Lower lobe of right lung (tissue), 2 donors: ENCODE data around the gene CAMK2D. TPM values are rescaled to one million over a fixed set of nuclear protein-coding genes. Genes with fewer than 3 reads are reported as not detected.

Experiments used
- ATAC-seq, 2 donors: fragments of 200-7000 bp; cut with Tn5 transposase; one replicate each; pipeline ENCODE4 v1.9.1; 2020 to 2022; ENCODE audit warnings: mild to moderate bottlenecking in 2 of 2, moderate library complexity in 2 of 2
- DNase-seq: peaks from one replicate; pipeline ENCODE4 v3.0.0-alpha.2; 2020
- H3K27ac ChIP-seq: fragments of 200-600 bp; one replicate; pipeline ENCODE4 v1.8.0; 2022
- H3K27me3 ChIP-seq: fragments of 200-600 bp; one replicate; pipeline ENCODE4 v1.8.0; 2022; ENCODE audit warnings: low read depth
- H3K36me3 ChIP-seq: fragments of 200-600 bp; one replicate; pipeline ENCODE4 v1.8.0; 2022; ENCODE audit warnings: mild to moderate bottlenecking
- H3K4me1 ChIP-seq: fragments of 200-600 bp; one replicate; pipeline ENCODE4 v1.8.0; 2022
- H3K4me3 ChIP-seq: fragments of 200-600 bp; one replicate; pipeline ENCODE4 v1.8.0; 2022; ENCODE audit warnings: mild to moderate bottlenecking
- H3K9me3 ChIP-seq: fragments of 200-600 bp; one replicate; pipeline ENCODE4 v1.8.0; 2022
- intact Hi-C: fragments of 100-400 bp; cut with DNase I; formaldehyde crosslinking; loops from one replicate; pipeline ENCODE4 v1.11.0; 2022
- total RNA-seq: library from RNA; stranded (reverse); fragmentation: NEBNext Ultra II Directional; extraction: Animal tissue kit (Norgen Biotek cat#: 25700); gene quantifications from one replicate; pipeline ENCODE4 v1.2.1, GENCODE V29; 2021
- TF ChIP-seq, protein P1 (sequence below): fragments of 200-600 bp; IDR thresholded peaks from one replicate; pipeline ENCODE4 v1.8.0; 2022; ENCODE audit warnings: antibody characterized with exemption, mild to moderate bottlenecking
- donor health status: DM: no; HTN: yes; CAD: no; lungs with severe emphysema.

The CAMK2D gene
- total RNA-seq, 1 donor from 2014 or later = 40.7 TPM

DNA sequence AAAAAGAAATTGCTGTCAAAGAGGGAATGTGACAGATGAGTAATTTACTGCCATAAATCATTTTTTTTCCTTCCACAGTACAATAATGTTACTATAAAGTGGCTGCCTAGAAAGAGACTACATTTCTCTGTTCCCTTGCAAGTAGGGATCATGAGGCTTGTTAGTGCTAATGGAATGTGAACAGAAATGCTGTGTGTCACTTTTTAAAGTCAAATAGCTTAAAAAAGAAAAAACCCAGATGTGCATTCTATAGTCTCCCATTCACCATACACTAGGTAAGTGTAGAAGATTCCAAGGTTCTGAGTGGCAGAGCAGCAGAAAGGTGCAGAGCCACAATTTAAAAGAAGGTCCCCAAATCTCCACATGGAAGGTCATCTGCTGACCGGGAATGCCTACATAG, 328.4 kb downstream of the CAMK2D start:
- Histone ChIP-seq H3K9me3 (no peaks in the 10 kb centered on the region), H3K4me1 (peaks cover 8% of the 10 kb centered on the region), H3K27me3 (no peaks in the 10 kb centered on the region), H3K4me3 (no peak overlapping the region), H3K36me3 (no peaks in the 10 kb centered on the region), H3K27ac (no peak overlapping the region)
- intact Hi-C loops = no loop called here
- ATAC-seq = no peak
- TF ChIP-seq, protein P1, sequence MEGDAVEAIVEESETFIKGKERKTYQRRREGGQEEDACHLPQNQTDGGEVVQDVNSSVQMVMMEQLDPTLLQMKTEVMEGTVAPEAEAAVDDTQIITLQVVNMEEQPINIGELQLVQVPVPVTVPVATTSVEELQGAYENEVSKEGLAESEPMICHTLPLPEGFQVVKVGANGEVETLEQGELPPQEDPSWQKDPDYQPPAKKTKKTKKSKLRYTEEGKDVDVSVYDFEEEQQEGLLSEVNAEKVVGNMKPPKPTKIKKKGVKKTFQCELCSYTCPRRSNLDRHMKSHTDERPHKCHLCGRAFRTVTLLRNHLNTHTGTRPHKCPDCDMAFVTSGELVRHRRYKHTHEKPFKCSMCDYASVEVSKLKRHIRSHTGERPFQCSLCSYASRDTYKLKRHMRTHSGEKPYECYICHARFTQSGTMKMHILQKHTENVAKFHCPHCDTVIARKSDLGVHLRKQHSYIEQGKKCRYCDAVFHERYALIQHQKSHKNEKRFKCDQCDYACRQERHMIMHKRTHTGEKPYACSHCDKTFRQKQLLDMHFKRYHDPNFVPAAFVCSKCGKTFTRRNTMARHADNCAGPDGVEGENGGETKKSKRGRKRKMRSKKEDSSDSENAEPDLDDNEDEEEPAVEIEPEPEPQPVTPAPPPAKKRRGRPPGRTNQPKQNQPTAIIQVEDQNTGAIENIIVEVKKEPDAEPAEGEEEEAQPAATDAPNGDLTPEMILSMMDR = no peak
- DNase-seq = no peak

DNA sequence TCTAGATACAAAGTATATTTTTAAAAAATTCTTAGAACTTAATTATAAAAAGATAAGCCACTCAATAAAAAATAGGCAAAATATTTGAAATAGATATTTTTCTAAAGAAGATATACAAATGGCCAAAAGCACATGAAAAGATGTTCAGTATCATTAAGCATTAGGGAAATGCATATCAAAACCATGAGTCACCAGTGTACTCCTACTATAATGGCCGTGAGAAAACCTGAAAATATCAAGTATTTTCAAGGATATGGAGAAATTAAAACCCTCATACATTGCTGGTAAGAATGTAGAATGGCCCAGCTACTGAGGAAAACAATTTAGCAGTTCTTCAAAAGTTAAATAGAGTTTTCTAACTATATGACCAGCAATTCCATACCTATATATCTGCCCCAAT, 337.9 kb downstream of the CAMK2D start:
- Histone ChIP-seq H3K4me3 (no peak overlapping the region), H3K27me3 (no peaks in the 10 kb centered on the region), H3K36me3 (no peaks in the 10 kb centered on the region), H3K4me1 (no peaks in the 10 kb centered on the region), H3K9me3 (peaks cover 12% of the 10 kb centered on the region), H3K27ac (no peak overlapping the region)
- TF ChIP-seq, protein P1 = no peak
- no peak for DNase-seq
- no peak for ATAC-seq
- intact Hi-C loops = no loop called here

DNA sequence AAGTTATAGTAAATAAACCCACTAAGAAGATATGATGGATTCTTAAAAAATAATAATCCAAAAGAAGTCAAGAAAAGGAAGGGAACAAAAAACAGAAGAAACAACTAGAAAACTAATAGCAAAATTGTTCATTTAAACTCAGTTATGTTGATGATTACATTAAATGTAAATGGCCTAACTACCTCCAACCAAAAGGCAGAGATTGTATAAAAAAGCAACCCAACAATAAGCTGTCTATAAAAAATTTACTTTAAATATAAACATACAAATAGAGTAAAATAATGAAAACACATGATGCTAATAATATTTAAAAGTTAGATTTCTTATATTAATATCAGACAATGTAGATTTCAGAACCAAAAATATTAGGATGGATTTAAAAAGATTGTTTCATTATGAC, 340.6 kb downstream of the CAMK2D start:
- intact Hi-C loops = no loop called here
- Histone ChIP-seq H3K4me3 (no peak overlapping the region), H3K27me3 (no peaks in the 10 kb centered on the region), H3K9me3 (peaks cover 12% of the 10 kb centered on the region), H3K4me1 (no peaks in the 10 kb centered on the region), H3K36me3 (no peaks in the 10 kb centered on the region), H3K27ac (no peak overlapping the region)
- no peak for DNase-seq
- no peak for ATAC-seq
- TF ChIP-seq, protein P1 = no peak

DNA sequence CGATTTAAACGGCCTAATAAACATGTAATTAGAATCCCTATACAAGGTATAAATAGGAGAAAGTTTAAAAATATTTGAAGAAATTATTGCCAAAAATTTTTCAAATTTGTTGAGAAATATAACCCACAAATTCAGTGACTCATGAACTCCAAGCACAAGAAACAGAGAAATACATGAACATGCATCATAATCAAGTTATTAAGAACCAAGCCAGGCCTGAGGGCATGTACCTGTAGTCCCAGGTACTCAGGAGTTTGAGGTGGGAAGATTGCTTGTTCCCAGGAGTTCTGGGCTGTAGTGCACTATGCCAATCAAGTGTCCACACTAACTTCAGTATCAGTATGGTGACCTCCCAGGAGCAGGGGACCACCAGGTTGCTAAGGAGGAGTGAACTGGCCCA, 341.9 kb downstream of the CAMK2D start:
- H3K27me3 ChIP-seq = no peaks in the 10 kb centered on the region
- no peaks in the 10 kb centered on the region for H3K36me3 ChIP-seq
- intact Hi-C loops = no loop called here
- peaks cover 12% of the 10 kb centered on the region for H3K9me3 ChIP-seq
- TF ChIP-seq, protein P1 = no peak
- DNase-seq (no peak), ATAC-seq (no peak)
- no peak overlapping the region for H3K4me3 ChIP-seq
- no peak overlapping the region for H3K27ac ChIP-seq
- no peaks in the 10 kb centered on the region for H3K4me1 ChIP-seq

DNA sequence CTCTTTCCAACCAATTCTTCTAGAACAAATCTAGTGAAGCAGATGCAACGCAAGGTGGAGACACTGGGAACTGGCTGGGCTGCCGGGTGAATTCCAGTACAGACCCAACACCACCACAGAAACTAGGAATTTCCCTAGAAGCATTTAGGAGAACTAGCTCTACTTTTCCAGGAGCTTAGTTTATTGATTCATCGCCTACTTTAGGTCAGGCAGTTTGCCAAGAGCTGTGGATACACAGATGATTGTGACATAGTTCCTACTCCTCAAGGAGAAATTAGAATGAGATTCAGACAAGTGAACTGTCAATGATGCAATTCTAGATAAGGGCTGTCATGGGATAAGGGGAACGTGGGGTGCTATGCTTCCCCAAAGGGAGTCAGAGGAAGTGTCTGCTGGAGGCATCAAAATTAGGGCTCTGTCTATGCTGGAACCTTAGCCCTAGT, 350.0 kb downstream of the CAMK2D start:
- H3K4me3 ChIP-seq = no peak overlapping the region
- intact Hi-C loops = no loop called here
- H3K27me3 ChIP-seq = no peaks in the 10 kb centered on the region
- H3K27ac ChIP-seq = no peak overlapping the region
- H3K36me3 ChIP-seq = no peaks in the 10 kb centered on the region
- H3K4me1 ChIP-seq = peaks cover 8% of the 10 kb centered on the region
- H3K9me3 ChIP-seq = no peaks in the 10 kb centered on the region
- TF ChIP-seq, protein P1 = no peak
- ATAC-seq (peak; percentile 73 to 90), DNase-seq (no peak)

DNA sequence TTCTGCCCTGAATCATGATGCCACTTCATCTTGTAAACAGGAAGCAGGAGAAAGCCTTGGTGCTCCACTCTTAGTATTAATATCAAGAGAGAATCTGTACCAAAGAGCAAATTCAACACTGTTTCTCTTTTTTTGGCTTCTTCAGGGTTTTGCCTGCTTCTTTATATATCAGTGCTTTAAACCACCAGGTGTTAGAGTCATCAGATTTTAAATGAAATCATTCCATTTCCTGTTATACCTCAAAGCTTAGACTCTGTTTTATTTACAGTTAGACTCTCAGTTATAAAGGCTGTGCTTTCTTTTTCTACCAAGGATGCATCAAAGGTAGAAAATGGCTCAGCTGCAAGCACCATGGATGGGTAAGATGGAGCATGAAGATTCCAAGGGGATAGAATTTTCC, 350.9 kb downstream of the CAMK2D start:
- no peaks in the 10 kb centered on the region for H3K27me3 ChIP-seq
- no peak overlapping the region for H3K27ac ChIP-seq
- TF ChIP-seq, protein P1 = no peak
- no peaks in the 10 kb centered on the region for H3K36me3 ChIP-seq
- no peak overlapping the region for H3K4me3 ChIP-seq
- ATAC-seq = no peak
- DNase-seq = no peak
- H3K4me1 ChIP-seq = peaks cover 8% of the 10 kb centered on the region
- H3K9me3 ChIP-seq = no peaks in the 10 kb centered on the region
- intact Hi-C loops = no loop called here
